GM04504 (cell line): ENCODE data around the gene VSTM4.
A peak's percentile ranks its signal among the peaks of the same experiment; 100 is the strongest.

ENCODE experiments used
- DNase-seq: peaks from one replicate; pipeline ENCODE4 v3.0.0-alpha.2; 2012; ENCODE audit warnings: low read depth

VSTM4 gene

GRCh38 chr10:49070701-49071100 is 44.6 kb downstream of the VSTM4 start:
- DNase-seq: no peak

GRCh38 chr10:49068672-49069217 is 46.6 kb downstream of the VSTM4 start:
- no peak for DNase-seq

- DNase-seq: no peak
Measured at GRCh38 chr10:49068209-49068608, 47.1 kb downstream of the VSTM4 start.

GRCh38 chr10:49066944-49067730 is 48.2 kb downstream of the VSTM4 start:
- no peak for DNase-seq

GRCh38 chr10:49062229-49062628 is 53.1 kb downstream of the VSTM4 start:
- DNase-seq: no peak

GRCh38 chr10:49061667-49062066 is 53.7 kb downstream of the VSTM4 start:
- DNase-seq: no peak

- DNase-seq: no peak
Measured at GRCh38 chr10:49058463-49059255, 56.7 kb downstream of the VSTM4 start.

- DNase-seq: no peak
Measured at GRCh38 chr10:49057231-49057880, 58.0 kb downstream of the VSTM4 start.

GRCh38 chr10:49056356-49056755 is 59.0 kb downstream of the VSTM4 start:
- no peak for DNase-seq

GRCh38 chr10:49055221-49055849 is 60.0 kb downstream of the VSTM4 start:
- peak; percentile 21 for DNase-seq

GRCh38 chr10:49054753-49055152 is 60.6 kb downstream of the VSTM4 start:
- DNase-seq: no peak

GRCh38 chr10:49053998-49054692 is 61.2 kb downstream of the VSTM4 start:
- DNase-seq: no peak

GRCh38 chr10:49053053-49053997 is 62.0 kb downstream of the VSTM4 start:
- DNase-seq: no peak

- no peak for DNase-seq
Measured at GRCh38 chr10:49052069-49052468, 63.3 kb downstream of the VSTM4 start.

- no peak for DNase-seq
Measured at GRCh38 chr10:49050906-49051305, 64.4 kb downstream of the VSTM4 start.

GRCh38 chr10:49050366-49050765 is 65.0 kb downstream of the VSTM4 start:
- no peak for DNase-seq

- no peak for DNase-seq
Measured at GRCh38 chr10:49049660-49050059, 65.7 kb downstream of the VSTM4 start.

GRCh38 chr10:49047128-49047639 is 68.1 kb downstream of the VSTM4 start:
- DNase-seq: no peak

- DNase-seq: no peak
Measured at GRCh38 chr10:49044293-49045193, 70.8 kb downstream of the VSTM4 start.
